GM12873 (cell line): Measurements from ENCODE around the gene MSI2.
A peak's percentile ranks its signal among the peaks of the same experiment; 100 is the strongest.

ENCODE experiments used
- TF ChIP-seq, protein P1 (sequence below): IDR thresholded peaks from 2 replicates; pipeline ENCODE4 v1.5.1; 2012; ENCODE audit warnings: low read depth, mild to moderate bottlenecking, moderate library complexity, low read length, control low read depth; ENCODE audit not compliant: insufficient read depth; ENCODE audit errors: missing control alignments

MSI2 gene

DNA sequence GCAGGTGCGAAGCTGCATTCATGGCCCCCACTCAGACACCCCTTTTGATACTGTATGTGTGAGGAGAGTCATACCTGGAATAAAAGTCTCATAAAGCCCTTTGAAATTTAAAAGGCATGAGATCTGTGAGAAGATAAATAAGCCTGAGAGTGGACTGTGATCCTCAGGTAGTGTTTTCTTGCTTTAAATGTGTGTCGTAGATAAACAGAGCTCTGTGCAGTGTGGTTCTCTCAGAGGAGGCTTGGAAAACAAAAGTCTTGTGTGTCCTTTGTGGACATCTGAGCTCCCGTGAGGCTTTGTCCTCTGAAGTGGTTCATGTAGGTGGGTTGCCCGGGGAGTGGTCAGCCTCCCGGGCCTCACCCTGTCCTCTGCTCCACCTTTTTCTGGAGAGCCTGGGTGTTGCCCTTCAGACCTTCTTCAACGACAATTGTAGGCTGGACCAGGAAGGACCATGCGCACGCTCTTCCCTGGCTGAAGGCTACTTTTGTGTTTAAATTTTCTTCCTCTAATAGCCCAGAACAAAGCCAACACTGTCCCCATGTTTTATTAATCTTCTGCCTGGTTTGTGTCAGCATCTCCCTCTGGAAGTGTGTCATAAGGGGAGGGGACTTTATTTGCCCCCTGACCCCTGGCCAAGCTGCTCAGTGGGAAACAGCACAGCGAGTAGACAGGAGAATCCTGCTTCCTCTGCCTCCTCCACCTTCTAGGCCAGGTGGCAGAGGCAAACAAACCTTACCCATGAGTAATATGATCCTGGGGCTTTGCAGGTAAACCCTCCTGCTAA lies 151.2 kb downstream of the MSI2 start:
- TF ChIP-seq, protein P1, sequence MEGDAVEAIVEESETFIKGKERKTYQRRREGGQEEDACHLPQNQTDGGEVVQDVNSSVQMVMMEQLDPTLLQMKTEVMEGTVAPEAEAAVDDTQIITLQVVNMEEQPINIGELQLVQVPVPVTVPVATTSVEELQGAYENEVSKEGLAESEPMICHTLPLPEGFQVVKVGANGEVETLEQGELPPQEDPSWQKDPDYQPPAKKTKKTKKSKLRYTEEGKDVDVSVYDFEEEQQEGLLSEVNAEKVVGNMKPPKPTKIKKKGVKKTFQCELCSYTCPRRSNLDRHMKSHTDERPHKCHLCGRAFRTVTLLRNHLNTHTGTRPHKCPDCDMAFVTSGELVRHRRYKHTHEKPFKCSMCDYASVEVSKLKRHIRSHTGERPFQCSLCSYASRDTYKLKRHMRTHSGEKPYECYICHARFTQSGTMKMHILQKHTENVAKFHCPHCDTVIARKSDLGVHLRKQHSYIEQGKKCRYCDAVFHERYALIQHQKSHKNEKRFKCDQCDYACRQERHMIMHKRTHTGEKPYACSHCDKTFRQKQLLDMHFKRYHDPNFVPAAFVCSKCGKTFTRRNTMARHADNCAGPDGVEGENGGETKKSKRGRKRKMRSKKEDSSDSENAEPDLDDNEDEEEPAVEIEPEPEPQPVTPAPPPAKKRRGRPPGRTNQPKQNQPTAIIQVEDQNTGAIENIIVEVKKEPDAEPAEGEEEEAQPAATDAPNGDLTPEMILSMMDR, result no peak

DNA sequence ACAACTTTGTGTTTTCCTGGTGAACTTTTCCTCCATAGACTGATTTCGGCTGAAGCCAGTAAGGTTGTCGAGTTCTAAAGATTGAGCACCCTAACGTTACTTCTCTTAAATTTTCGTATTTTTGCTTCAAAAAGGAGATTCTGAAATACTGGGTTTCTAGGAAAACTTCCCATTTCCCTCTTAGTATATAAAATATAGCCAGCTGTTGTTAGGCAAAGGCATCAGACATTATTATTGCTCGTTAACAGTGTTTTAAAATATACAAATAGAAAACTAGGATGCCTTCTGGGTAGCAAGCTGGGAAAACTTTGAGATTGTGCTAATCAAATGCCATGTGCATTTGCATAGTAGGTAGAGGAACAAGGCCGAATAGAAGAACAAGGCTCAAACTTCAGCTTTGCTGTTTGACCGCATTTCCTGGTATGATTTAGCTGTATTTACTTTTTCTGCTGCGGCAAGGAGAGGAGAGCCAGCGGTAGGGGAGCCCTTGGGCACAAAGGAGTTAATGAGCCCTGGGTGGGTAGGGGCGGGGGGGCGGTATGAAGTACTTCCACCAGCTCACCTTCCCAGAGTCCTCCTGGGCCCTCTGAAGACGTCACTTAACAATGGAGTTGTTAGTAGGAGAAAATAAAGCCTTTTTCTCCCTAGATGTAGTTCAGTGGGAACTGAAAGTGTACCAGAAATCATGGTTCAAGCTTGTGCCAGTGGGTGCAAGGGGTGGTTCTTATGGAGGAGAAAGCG lies 151.9 kb downstream of the MSI2 start:
- TF ChIP-seq, protein P1, result peak; percentile 21

DNA sequence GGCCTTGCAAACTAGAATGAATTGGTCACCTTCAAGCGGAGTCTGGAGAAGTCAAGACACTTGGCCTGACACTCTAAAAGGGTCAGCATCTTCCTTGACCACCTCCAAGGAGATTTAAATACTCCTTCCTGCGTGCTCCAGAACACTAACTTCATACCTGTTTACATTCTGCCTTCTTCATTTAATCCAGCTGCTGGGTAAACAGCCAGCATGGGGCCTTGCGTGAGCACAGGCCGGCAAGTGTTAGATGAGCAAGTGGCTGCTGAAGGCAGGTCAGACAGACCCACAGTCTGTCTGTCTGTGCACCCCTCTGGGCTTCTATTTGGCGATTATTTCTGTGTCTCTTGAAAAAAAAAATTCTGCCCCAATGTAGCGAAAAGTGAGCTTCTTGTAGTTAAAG lies 153.8 kb downstream of the MSI2 start:
- TF ChIP-seq, protein P1, result no peak

GRCh38 chr17:57412520-57413096 lies 156.3 kb downstream of the MSI2 start:
- TF ChIP-seq, protein P1, result no peak

DNA sequence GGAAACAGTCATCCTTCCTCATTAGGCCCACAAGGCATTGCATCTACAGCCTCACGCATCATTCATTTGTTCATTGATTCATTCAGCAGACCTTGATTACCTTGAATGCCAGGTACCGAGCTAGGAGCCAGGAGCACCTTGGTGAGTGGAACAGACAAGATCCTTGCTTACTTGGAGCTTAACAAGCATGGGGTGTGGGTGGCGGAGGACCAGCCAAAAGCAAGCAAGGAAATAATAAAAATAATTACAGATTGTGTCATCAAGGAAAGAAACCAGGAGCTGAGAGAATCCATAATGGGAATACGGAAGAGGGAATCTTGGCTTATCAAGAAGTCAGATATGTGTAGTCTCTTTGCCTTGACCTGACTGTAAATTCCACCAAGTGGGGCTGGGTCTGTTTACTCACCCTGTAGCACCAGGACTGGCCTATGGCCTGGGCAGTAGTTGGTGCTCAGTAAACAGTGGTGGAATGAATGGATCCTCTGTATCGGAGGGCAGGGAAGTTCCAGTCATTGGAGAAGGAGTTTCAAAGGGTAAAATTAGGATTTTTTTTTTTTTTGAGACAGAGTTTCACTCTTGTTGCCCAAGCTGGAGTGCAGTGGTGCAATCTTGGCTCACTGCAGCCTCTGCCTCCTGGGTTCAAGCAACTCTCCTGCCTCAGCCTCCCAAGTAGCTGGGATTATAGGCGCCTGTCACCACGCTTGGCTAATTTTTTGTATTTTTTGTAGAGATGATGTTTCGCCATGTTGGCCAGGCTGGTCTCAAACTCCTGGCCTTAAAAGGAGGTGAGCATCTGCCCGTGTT lies 157.7 kb downstream of the MSI2 start:
- TF ChIP-seq, protein P1, result no peak

DNA sequence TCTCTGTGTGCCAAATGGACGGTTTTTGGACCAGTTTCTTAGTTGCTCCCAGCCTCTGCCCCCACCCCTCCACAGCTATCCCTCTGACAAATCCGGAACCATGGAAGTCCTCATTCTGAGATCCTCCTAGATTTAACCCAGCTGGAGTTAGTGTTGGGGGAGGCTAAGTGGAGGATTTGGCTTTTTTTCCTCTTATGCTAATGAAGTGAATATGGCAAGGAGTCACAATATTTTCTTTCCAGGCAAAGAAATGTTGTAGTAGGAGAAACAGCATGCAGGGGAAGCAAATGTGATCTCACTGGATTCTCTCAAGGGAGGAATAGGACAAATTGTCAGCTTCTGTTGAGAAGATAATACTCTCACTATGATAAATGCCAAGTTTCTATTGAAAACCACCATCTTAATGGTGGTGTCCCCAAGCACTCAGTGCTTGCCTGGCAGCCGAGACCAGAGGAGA lies 159.5 kb downstream of the MSI2 start:
- TF ChIP-seq, protein P1, result no peak

- TF ChIP-seq, protein P1, result no peak
Observed at GRCh38 chr17:57416369-57416768, 160.0 kb downstream of the MSI2 start.
